GM23248 (cell line): Measurements from ENCODE around the gene DHX58. TPM values are rescaled to one million over a fixed set of nuclear protein-coding genes. Genes with fewer than 3 reads are reported as not detected.
A peak's percentile ranks its signal among the peaks of the same experiment; 100 is the strongest.
"Not testable (repeated sequence)": the region's sequence is repeated elsewhere in the genome, so short reads cannot be mapped to it uniquely, and the experiment has no call there.

Source experiments
- DNase-seq: peaks from one replicate; pipeline ENCODE4 v3.0.0-alpha.2; 2015
- H2AFZ ChIP-seq: fragments of 200-600 bp; sonication (generic); 2 replicates; pipeline ENCODE4 v1.6.1; 2016; ENCODE audit warnings: antibody characterized with exemption
- H3F3A ChIP-seq: fragments of 200-600 bp; sonication (generic); 2 replicates; pipeline ENCODE4 v1.6.1; 2016; ENCODE audit warnings: mild to moderate bottlenecking, antibody characterized with exemption, mixed run types; ENCODE audit not compliant: insufficient read depth
- H3K27ac ChIP-seq: fragments of 200-600 bp; sonication (generic); 2 replicates; pipeline ENCODE4 v1.5.1; 2016; ENCODE audit warnings: mild to moderate bottlenecking
- H3K27me3 ChIP-seq: fragments of 200-600 bp; sonication (generic); replicated peaks from 2 replicates; pipeline ENCODE4 v1.6.1; 2016; ENCODE audit warnings: mild to moderate bottlenecking; ENCODE audit not compliant: insufficient read depth
- H3K36me3 ChIP-seq: fragments of 200-600 bp; sonication (generic); 2 replicates; pipeline ENCODE4 v1.6.1; 2016; ENCODE audit warnings: low read depth, mild to moderate bottlenecking
- H3K4me1 ChIP-seq: fragments of 200-600 bp; sonication (generic); 2 replicates; pipeline ENCODE4 v1.6.1; 2016; ENCODE audit warnings: mild to moderate bottlenecking; ENCODE audit not compliant: insufficient read depth
- H3K4me2 ChIP-seq: fragments of 200-600 bp; sonication (generic); one replicate; pipeline ENCODE4 v1.6.1; 2016; ENCODE audit warnings: mild to moderate bottlenecking; ENCODE audit not compliant: unreplicated experiment
- H3K4me3 ChIP-seq: fragments of 200-600 bp; sonication (generic); 2 replicates; pipeline ENCODE4 v1.5.1; 2016; ENCODE audit warnings: mild to moderate bottlenecking
- H3K79me2 ChIP-seq: fragments of 200-600 bp; sonication (generic); 2 replicates; pipeline ENCODE4 v1.6.1; 2016; ENCODE audit warnings: mild to moderate bottlenecking; ENCODE audit not compliant: insufficient read depth
- H3K9ac ChIP-seq: fragments of 200-600 bp; sonication (generic); 2 replicates; pipeline ENCODE4 v1.6.1; 2016; ENCODE audit warnings: mild to moderate bottlenecking
- H3K9me2 ChIP-seq: fragments of 200-600 bp; sonication (generic); 2 replicates; pipeline ENCODE4 v1.6.1; 2016; ENCODE audit warnings: mixed run types, mild to moderate bottlenecking, moderate library complexity; ENCODE audit not compliant: insufficient read depth
- H3K9me3 ChIP-seq: fragments of 200-600 bp; sonication (generic); one replicate; pipeline ENCODE4 v1.6.1; 2017; ENCODE audit warnings: low read depth
- H4K20me1 ChIP-seq: fragments of 200-600 bp; sonication (generic); 2 replicates; pipeline ENCODE4 v1.6.0; 2016; ENCODE audit not compliant: insufficient read depth
- EZH2 ChIP-seq: fragments of 200-600 bp; sonication (generic); IDR thresholded peaks from 2 replicates; pipeline ENCODE4 v1.6.1; 2018; ENCODE audit warnings: antibody characterized with exemption, mild to moderate bottlenecking; ENCODE audit not compliant: insufficient read depth, poor library complexity, severe bottlenecking
- EZH2phosphoT487 ChIP-seq: fragments of 200-600 bp; sonication (generic); IDR thresholded peaks from 2 replicates; pipeline ENCODE4 v1.6.1; 2018; ENCODE audit warnings: antibody characterized with exemption, moderate library complexity, mild to moderate bottlenecking, low read depth; ENCODE audit not compliant: insufficient read depth
- WGBS, 2 experiments: methylation state at CpG; one replicate each; pipeline ENCODE4 v1.1.6; 2015 to 2017; ENCODE audit warnings: low lambda C conversion rate in 2 of 2, low coverage in 1 of 2; ENCODE audit errors: missing lambda C conversion rate in 2 of 2; 5-methylcytosine and 5-hydroxymethylcytosine counted together
- in situ Hi-C: fragments of 300-500 bp; cut with MboI; formaldehyde crosslinking; loops from 2 replicates; pipeline ENCODE4 v1.15.0; 2020
- polyA plus RNA-seq: library from polyadenylated mRNA; unstranded; fragments of >200 nt; fragmentation: Nextera tagmentation; extraction: Ambion mirVana; gene quantifications from 2 replicates; pipeline ENCODE4 v1.2.1, GENCODE V29; 2016
- total RNA-seq: library from RNA; depleted of rRNA; stranded (reverse); fragments of >200 nt; shearing (Covaris generic); gene quantifications from 2 replicates; pipeline ENCODE4 v1.2.3, GENCODE V29; 2014

The DHX58 gene
- total and polyA plus RNA-seq, 2 experiments from 2014 or later, result 2.0 to 2.5 TPM

DNA sequence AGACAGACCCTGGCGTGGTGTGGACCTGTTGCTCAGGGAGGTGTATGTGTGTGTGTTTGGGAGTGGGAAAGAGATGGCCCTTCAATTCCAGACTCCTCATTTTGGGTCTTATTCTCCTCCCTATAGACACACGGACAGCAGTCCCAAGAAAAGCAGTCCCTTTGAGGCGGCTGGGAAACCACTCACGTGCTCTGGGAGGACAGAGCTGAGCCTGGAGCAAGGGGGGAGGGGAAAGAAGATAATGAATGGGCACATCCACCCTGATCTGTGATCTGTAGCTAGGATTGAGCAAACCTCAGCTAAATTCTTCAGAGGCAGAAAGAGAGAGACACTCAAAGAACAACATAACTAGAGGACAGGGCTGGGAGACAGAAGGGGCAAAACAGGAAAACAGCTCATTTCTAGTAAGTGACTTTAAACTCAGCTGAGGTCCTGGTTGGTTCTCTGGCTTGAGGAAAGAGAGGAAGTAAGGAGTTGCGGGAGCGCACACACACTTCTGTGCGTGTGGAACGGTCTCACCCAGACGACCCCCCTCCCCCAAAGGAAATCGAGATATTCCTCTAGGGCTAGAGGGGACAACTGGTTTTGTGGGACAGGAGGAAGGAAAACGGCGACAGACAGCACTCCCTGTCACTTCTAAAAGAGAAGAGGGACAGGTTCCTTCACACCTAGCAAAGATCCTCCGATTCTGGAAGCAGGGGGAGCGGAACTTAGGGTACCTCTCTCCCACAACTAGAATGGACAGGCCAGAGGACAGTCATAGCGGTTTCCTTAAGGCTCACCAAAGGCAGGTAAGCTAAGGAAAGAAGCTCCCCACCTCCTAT, 41.6 kb upstream of the DHX58 start:
- Histone ChIP-seq H4K20me1 (0 out of 2 replicates have a peak, but pooled peaks cover under 1% of the 10 kb centered on the region), H3K27me3 (no peaks in the 10 kb centered on the region), H2AFZ (peak overlapping the region; percentile 68), H3K27ac (peak overlapping the region; percentile 52), H3K4me2 (peak overlapping the region; percentile 89), H3F3A (no peaks in the 10 kb centered on the region), H3K9me2 (no peaks in the 10 kb centered on the region), H3K36me3 (no peaks in the 10 kb centered on the region), H3K9ac (peak overlapping the region; percentile 96), H3K79me2 (peaks cover 57% of the 10 kb centered on the region), H3K4me3 (peak overlapping the region; percentile 92), H3K9me3 (no peaks in the 10 kb centered on the region), H3K4me1 (0 out of 2 replicates have a peak, but pooled peaks cover 11% of the 10 kb centered on the region)
- TF ChIP-seq EZH2 (no peak), EZH2phosphoT487 (no peak)
- DNase-seq, result peak; percentile 57
- 6 to 9% methylated on average over 15 of the region's 15 CpGs for WGBS, 2 experiments
- in situ Hi-C loops, result no loop called here

DNA sequence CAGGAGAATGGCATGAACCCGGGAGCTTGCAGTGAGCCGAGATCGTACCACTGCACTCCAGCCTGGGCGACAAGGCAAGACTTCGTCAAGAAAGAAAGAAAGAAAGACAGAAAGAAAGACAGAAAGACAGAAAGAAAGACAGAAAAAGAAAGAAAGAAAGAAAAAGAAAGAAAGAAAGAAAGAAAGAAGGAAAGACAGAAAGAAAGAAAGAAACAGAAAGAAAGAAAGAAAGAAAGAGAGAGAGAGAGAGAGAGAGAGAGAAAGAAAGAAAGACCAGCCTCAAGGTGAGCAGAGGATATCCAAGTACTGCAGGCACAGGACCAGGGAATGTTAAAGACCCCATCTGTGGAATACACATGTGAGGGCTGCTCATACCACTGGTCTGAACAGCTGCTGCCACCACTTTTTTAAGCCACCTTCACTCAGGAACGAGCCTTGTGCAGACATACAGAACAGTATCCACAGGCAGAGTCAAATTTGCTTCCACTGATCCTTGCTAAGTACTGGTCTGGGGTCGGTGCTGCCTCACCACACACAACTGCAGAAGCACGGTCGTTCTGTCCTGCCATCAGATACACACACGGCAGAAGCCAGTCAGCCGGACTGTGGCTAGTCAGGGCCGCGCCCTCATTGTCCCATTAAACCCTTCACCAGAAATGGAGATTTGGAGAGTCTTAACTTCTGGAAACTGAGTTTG, 34.5 kb upstream of the DHX58 start:
- Histone ChIP-seq H3K9me2 (no peaks in the 10 kb centered on the region), H3K79me2 (peaks cover 89% of the 10 kb centered on the region), H3K27ac (no peak overlapping the region), H3K36me3 (0 out of 2 replicates have a peak, but pooled peaks cover 4% of the 10 kb centered on the region), H3K4me3 (no peak overlapping the region), H3K4me1 (peaks cover 16% of the 10 kb centered on the region), H3K27me3 (no peaks in the 10 kb centered on the region), H3K4me2 (no peak overlapping the region), H3K9me3 (no peaks in the 10 kb centered on the region), H2AFZ (no peak overlapping the region), H3K9ac (no peak overlapping the region), H3F3A (peaks cover 18% of the 10 kb centered on the region), H4K20me1 (0 out of 2 replicates have a peak, but pooled peaks cover 7% of the 10 kb centered on the region)
- in situ Hi-C loops, result no loop called here
- DNase-seq, result no peak
- 81 to 85% methylated on average over 13 of the region's 13 CpGs for WGBS, 2 experiments
- TF ChIP-seq EZH2 (no peak), EZH2phosphoT487 (no peak)

DNA sequence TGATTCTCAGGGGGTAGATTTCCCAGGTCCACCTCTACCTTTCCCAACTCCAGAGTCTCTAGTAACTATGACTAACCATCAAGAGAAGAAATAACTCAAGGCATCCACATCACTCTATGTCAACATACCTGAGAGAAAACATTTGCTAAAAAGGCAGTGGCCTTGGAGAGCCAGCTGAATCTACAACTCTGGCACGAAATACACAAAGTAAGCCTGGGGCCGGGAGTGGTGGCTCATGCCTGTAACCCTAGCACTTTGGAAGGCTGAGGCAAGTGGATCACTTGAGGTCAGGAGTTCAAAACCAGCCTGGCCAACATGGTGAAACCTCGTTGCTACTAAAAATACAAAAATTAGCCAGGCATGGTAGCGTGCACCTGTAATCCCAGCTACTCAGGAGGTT, 30.6 kb upstream of the DHX58 start:
- H2AFZ ChIP-seq, H3K4me3 ChIP-seq, H3K36me3 ChIP-seq, H3K9ac ChIP-seq, H3K9me3 ChIP-seq, H3K27me3 ChIP-seq, H3K9me2 ChIP-seq, in situ Hi-C loops: not testable (repeated sequence)
- Histone ChIP-seq H3K4me2 (peak overlapping the region; percentile 67), H3F3A (peaks cover 38% of the 10 kb centered on the region), H4K20me1 (peaks cover 13% of the 10 kb centered on the region; the same call in 1 of the 2 replicates), H3K27ac (peak overlapping the region; percentile 75), H3K79me2 (peaks cover 86% of the 10 kb centered on the region), H3K4me1 (peaks cover 31% of the 10 kb centered on the region)
- 84 to 89% methylated on average over 4 of the region's 4 CpGs for WGBS, 2 experiments
- DNase-seq, result peak; percentile 23

DNA sequence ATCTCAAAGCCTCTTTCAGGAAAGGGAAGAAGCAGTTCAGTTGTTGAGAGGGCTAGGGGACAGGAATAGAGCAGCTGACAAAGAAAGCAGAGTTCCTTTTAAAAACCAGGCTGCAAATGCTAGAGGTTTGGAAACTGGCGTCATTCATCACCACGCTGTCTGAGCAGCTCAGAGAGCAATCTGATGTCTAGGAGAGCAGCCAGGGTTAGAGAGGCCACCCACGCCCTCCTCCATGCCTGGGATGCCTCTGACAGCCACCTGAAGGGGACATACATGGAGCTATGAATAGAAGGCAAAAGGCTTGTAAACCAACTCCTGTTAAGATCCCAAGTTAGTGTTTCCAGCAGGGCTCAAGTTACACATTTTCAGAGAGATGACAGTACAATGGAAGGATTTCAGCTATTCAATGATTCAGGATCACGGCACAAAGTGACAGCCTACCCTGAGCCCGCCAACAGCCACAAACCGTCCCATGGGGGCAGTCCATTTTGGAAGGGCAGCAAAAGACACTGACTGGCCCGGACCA, 29.9 kb upstream of the DHX58 start:
- TF ChIP-seq EZH2, result no peak
- TF ChIP-seq EZH2phosphoT487, result 0 out of 2 replicates have a peak, but pooled peaks have one; percentile 41
- peak overlapping the region; percentile 75 for H3K27ac ChIP-seq
- H2AFZ ChIP-seq, result no peak overlapping the region
- peak overlapping the region; percentile 67 for H3K4me2 ChIP-seq
- no peaks in the 10 kb centered on the region for H3K27me3 ChIP-seq
- H3K9me3 ChIP-seq, result no peaks in the 10 kb centered on the region
- peak; percentile 92 for DNase-seq
- H3F3A ChIP-seq, result peaks cover 38% of the 10 kb centered on the region
- H3K9me2 ChIP-seq, result no peaks in the 10 kb centered on the region
- H3K9ac ChIP-seq, result peak overlapping the region; percentile 49
- in situ Hi-C loops, result no loop called here
- 0 out of 2 replicates have a peak overlapping the region, but pooled peaks have one; percentile 17 for H3K4me3 ChIP-seq
- 0 out of 2 replicates have a peak, but pooled peaks cover 4% of the 10 kb centered on the region for H3K36me3 ChIP-seq
- peaks cover 31% of the 10 kb centered on the region for H3K4me1 ChIP-seq
- WGBS, 2 experiments, result 3 to 4% methylated on average over 7 of the region's 7 CpGs
- H3K79me2 ChIP-seq, result peaks cover 86% of the 10 kb centered on the region
- H4K20me1 ChIP-seq, result peaks cover 13% of the 10 kb centered on the region; the same call in 1 of the 2 replicates
